DMS 273 (cell line): ENCODE data around the gene SFT2D3.

ENCODE experiments used
- DNase-seq: peaks from one replicate; lab custom pipeline; 2025; ENCODE audit not compliant: unreplicated experiment; lab: John Stamatoyannopoulos, UW

SFT2D3 gene

GRCh38 chr2:127705391-127706065 is 4.2 kb downstream of the SFT2D3 start:
- no peak for DNase-seq

- DNase-seq = no peak
These were observed 5.1 kb downstream of the SFT2D3 start for GRCh38 chr2:127706215-127706990.

- DNase-seq = no peak
These were observed 6.8 kb downstream of the SFT2D3 start for GRCh38 chr2:127707890-127708648.

GRCh38 chr2:127709336-127709735 is 8.0 kb downstream of the SFT2D3 start:
- no peak for DNase-seq

GRCh38 chr2:127712999-127713398 is 11.7 kb downstream of the SFT2D3 start:
- DNase-seq = no peak

- no peak for DNase-seq
These were observed 12.3 kb downstream of the SFT2D3 start for GRCh38 chr2:127713562-127713961.

GRCh38 chr2:127715778-127716449 is 14.6 kb downstream of the SFT2D3 start:
- no peak for DNase-seq

- no peak for DNase-seq
These were observed 17.0 kb downstream of the SFT2D3 start for GRCh38 chr2:127718271-127718670.

- DNase-seq = no peak
These were observed 18.3 kb downstream of the SFT2D3 start for GRCh38 chr2:127719301-127720218.

GRCh38 chr2:127721311-127721977 is 20.1 kb downstream of the SFT2D3 start:
- no peak for DNase-seq

- no peak for DNase-seq
These were observed 20.7 kb downstream of the SFT2D3 start for GRCh38 chr2:127721978-127722355.

GRCh38 chr2:127722807-127723206 is 21.5 kb downstream of the SFT2D3 start:
- no peak for DNase-seq

GRCh38 chr2:127726158-127726880 is 25.0 kb downstream of the SFT2D3 start:
- DNase-seq = no peak

GRCh38 chr2:127733113-127733815 is 32.0 kb downstream of the SFT2D3 start:
- DNase-seq = no peak

GRCh38 chr2:127733816-127734537 is 32.7 kb downstream of the SFT2D3 start:
- DNase-seq = no peak

- DNase-seq = no peak
These were observed 33.7 kb downstream of the SFT2D3 start for GRCh38 chr2:127735044-127735443.

- no peak for DNase-seq
These were observed 34.5 kb downstream of the SFT2D3 start for GRCh38 chr2:127735537-127736399.
